BLaER1 treated with 17β-estradiol and CSF1 and Interleukin-3, amounts not matched to agents 10 nM and 100 nM (cell line): Measurements from ENCODE around the gene EHBP1L1.

ENCODE experiments used
- H3K27ac ChIP-seq, 11 experiments: shearing (Covaris generic); formaldehyde crosslinking; 2 replicates each; pipeline ENCODE4 v1.8.1; 2022
- H3K27me3 ChIP-seq, 11 experiments: shearing (Covaris generic); formaldehyde crosslinking; 2 replicates each; pipeline ENCODE4 v1.8.1; 2022
- H3K36me3 ChIP-seq, 11 experiments: shearing (Covaris generic); formaldehyde crosslinking; 2 replicates each; pipeline ENCODE4 v1.8.1; 2022
- H3K4me1 ChIP-seq, 10 experiments: shearing (Covaris generic); formaldehyde crosslinking; 2 replicates each; pipeline ENCODE4 v1.8.1; 2022
- H3K4me2 ChIP-seq, 11 experiments: shearing (Covaris generic); formaldehyde crosslinking; 2 replicates each; pipeline ENCODE4 v1.8.1; 2022
- H3K4me3 ChIP-seq, 10 experiments: shearing (Covaris generic); formaldehyde crosslinking; 2 replicates each; pipeline ENCODE4 v1.8.1; 2022
- H3K9ac ChIP-seq, 11 experiments: shearing (Covaris generic); formaldehyde crosslinking; 2 replicates each; pipeline ENCODE4 v1.8.1; 2022
- H3K9me3 ChIP-seq, 11 experiments: shearing (Covaris generic); formaldehyde crosslinking; replicated peaks in 1 of 11; 2 replicates each; pipeline ENCODE4 v1.8.1; 2022
- H4K20me1 ChIP-seq, 11 experiments: shearing (Covaris generic); formaldehyde crosslinking; 2 replicates each; pipeline ENCODE4 v1.8.1; 2022
- Cebpa-rat ChIP-seq, 11 experiments: shearing (Covaris generic); IDR thresholded peaks; 2 replicates each; pipeline ENCODE4 v1.8.1; 2022

The EHBP1L1 gene

GRCh38 chr11:65536412-65537295, 39.2 kb upstream of the EHBP1L1 start:
- no peak for TF ChIP-seq Cebpa-rat (IDR thresholded peaks at IDR 0.05)
- Histone ChIP-seq H3K4me2 (peak overlapping the region in 6 of 11 experiments; percentile 12 to 99 (median 56); a peak in 8 of 22 replicates), H3K9me3 (no peaks in the 10 kb centered on the region), H3K4me1 (peaks cover 37 to 57% (median 42%) of the 10 kb centered on the region in 10 experiments), H3K27me3 (no peaks in the 10 kb centered on the region), H3K27ac (peak overlapping the region in 3 of 11 experiments; percentile 25 to 34 (median 32); a peak in 6 of 22 replicates), H3K36me3 (peaks cover 47 to 78% (median 71%) of the 10 kb centered on the region in 11 experiments), H3K9ac (peak overlapping the region in 8 of 11 experiments; percentile 2 to 54 (median 43); a peak in 11 of 22 replicates), H4K20me1 (peaks cover 0 to 67% (median 24%) of the 10 kb centered on the region in 11 experiments; a peak in 17 of 22 replicates), H3K4me3 (no peak overlapping the region)

DNA sequence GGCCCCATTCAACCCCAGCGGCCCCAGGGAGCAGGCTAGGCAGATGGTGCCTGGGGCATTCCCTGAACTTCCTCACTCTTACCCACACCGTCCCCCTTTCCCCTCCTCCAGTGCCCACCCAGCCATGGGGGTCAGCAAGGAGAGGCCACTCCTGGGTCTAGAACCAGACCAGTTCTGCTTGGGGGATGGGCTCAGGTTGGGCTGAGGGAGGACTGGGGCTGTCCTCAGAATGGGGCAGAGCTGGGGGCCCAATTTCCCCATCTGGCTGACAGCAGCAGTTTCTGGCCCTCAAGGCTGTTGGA, 38.6 kb upstream of the EHBP1L1 start:
- Histone ChIP-seq H3K27ac (peak overlapping the region in 3 of 11 experiments; percentile 23 to 34 (median 25); a peak in 4 of 22 replicates), H3K9ac (peak overlapping the region in 9 of 11 experiments; percentile 2 to 54 (median 35); a peak in 12 of 22 replicates), H3K4me1 (peaks cover 42 to 63% (median 48%) of the 10 kb centered on the region in 10 experiments), H3K9me3 (no peaks in the 10 kb centered on the region), H3K27me3 (no peaks in the 10 kb centered on the region), H4K20me1 (peaks cover 0 to 65% (median 24%) of the 10 kb centered on the region in 11 experiments; a peak in 17 of 22 replicates), H3K4me3 (no peak overlapping the region), H3K36me3 (peaks cover 41 to 72% (median 65%) of the 10 kb centered on the region in 11 experiments), H3K4me2 (peak overlapping the region in 9 of 11 experiments; percentile 11 to 99 (median 26); a peak in 12 of 22 replicates)
- TF ChIP-seq Cebpa-rat (IDR thresholded peaks at IDR 0.05) = no peak

DNA sequence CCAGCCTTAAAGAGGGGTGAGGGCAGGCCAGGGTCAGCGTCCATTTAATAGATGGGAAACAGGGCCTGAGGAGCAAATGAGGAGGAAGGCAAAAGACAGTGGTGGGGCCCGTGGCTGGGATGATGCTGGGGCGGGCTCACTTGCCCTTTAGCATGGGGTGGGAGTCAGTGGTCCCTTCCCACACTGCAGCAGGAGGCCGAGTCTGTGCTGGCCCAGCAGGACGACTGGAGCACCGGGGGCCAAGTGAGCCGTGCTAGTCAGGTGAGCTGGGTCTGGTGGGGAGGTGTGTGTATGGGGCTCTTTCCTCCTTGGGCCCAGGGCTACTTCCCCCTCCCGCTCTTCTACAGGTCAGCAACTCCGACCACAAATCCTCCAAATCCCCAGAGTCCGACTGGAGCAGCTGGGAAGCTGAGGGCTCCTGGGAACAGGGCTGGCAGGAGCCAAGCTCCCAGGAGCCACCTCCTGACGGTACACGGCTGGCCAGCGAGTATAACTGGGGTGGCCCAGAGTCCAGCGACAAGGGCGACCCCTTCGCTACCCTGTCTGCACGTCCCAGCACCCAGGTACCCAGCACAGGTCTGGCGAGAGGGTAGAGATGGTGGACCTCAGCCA, 38.1 kb upstream of the EHBP1L1 start:
- H3K9me3 ChIP-seq = no peaks in the 10 kb centered on the region
- H3K4me1 ChIP-seq = peaks cover 46 to 68% (median 49%) of the 10 kb centered on the region in 10 experiments
- H3K4me3 ChIP-seq = no peak overlapping the region
- H3K27me3 ChIP-seq = no peaks in the 10 kb centered on the region
- H4K20me1 ChIP-seq = peaks cover 0 to 61% (median 24%) of the 10 kb centered on the region in 11 experiments; a peak in 17 of 22 replicates
- H3K36me3 ChIP-seq = peaks cover 36 to 69% (median 60%) of the 10 kb centered on the region in 11 experiments
- H3K27ac ChIP-seq = peak overlapping the region in 3 of 11 experiments; percentile 23 to 34 (median 25); a peak in 5 of 22 replicates
- peak overlapping the region in 9 of 11 experiments; percentile 2 to 54 (median 46); a peak in 13 of 22 replicates for H3K9ac ChIP-seq
- H3K4me2 ChIP-seq = peak overlapping the region in 10 of 11 experiments; percentile 11 to 99 (median 26); a peak in 13 of 22 replicates
- no peak for TF ChIP-seq Cebpa-rat (IDR thresholded peaks at IDR 0.05)

DNA sequence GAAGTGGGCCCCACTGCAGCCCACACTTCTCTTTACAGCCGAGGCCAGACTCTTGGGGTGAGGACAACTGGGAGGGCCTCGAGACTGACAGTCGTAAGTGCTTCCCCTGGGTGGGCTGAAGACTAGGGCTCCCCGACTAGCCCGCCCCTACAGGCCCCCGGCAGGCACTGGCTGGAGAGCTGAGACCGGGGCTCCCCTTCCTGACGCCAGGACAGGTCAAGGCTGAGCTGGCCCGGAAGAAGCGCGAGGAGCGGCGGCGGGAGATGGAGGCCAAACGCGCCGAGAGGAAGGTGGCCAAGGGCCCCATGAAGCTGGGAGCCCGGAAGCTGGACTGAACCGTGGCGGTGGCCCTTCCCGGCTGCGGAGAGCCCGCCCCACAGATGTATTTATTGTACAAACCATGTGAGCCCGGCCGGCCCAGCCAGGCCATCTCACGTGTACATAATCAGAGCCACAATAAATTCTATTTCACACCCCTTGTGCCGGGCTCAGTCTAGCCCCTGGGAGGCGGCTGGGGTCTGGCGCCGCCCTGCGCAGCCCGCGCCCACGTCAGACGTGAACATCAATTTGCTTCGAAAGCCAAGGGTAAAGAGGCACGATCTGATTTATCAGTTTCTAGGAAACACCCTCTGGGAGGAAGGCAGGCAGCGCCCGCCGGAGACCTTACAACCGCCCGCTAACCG, 37.5 kb upstream of the EHBP1L1 start:
- Histone ChIP-seq H3K4me2 (peak overlapping the region in 10 of 11 experiments; percentile 5 to 100 (median 94); a peak in 8 of 22 replicates), H3K9ac (peak overlapping the region in 7 of 11 experiments; percentile 5 to 54 (median 35); a peak in 7 of 22 replicates), H3K4me1 (peaks cover 49 to 68% (median 54%) of the 10 kb centered on the region in 10 experiments), H3K27me3 (no peaks in the 10 kb centered on the region), H4K20me1 (peaks cover 0 to 58% (median 24%) of the 10 kb centered on the region in 11 experiments; a peak in 17 of 22 replicates), H3K9me3 (no peaks in the 10 kb centered on the region), H3K27ac (peak overlapping the region in 2 of 11 experiments; percentile 23 to 34; a peak in 4 of 22 replicates), H3K36me3 (peaks cover 30 to 66% (median 53%) of the 10 kb centered on the region in 11 experiments), H3K4me3 (no peak overlapping the region)
- no peak for TF ChIP-seq Cebpa-rat (IDR thresholded peaks at IDR 0.05)

GRCh38 chr11:65538915-65539743, 36.7 kb upstream of the EHBP1L1 start:
- Histone ChIP-seq H3K27ac (peak overlapping the region; percentile 58 to 94 (median 73); a peak in 21 of 22 replicates), H3K9ac (peak overlapping the region; percentile 66 to 93 (median 83)), H3K4me1 (peaks cover 54 to 72% (median 62%) of the 10 kb centered on the region in 10 experiments), H3K4me3 (peak overlapping the region; percentile 49 to 75 (median 64)), H3K27me3 (no peaks in the 10 kb centered on the region), H3K4me2 (peak overlapping the region; percentile 91 to 100 (median 97)), H3K36me3 (peaks cover 26 to 62% (median 49%) of the 10 kb centered on the region in 11 experiments), H4K20me1 (peaks cover 0 to 57% (median 24%) of the 10 kb centered on the region in 11 experiments; a peak in 17 of 22 replicates), H3K9me3 (no peaks in the 10 kb centered on the region)
- no peak for TF ChIP-seq Cebpa-rat (IDR thresholded peaks at IDR 0.05)

- peak overlapping the region; percentile 58 to 94 (median 73); a peak in 21 of 22 replicates for H3K27ac ChIP-seq
- TF ChIP-seq Cebpa-rat (IDR thresholded peaks at IDR 0.05) = no peak
- H3K4me3 ChIP-seq = peak overlapping the region; percentile 49 to 75 (median 64)
- H3K9me3 ChIP-seq = no peaks in the 10 kb centered on the region
- H3K36me3 ChIP-seq = peaks cover 25 to 59% (median 46%) of the 10 kb centered on the region in 11 experiments
- no peaks in the 10 kb centered on the region for H3K27me3 ChIP-seq
- peak overlapping the region; percentile 66 to 93 (median 83) for H3K9ac ChIP-seq
- peaks cover 0 to 50% (median 28%) of the 10 kb centered on the region in 11 experiments; a peak in 17 of 22 replicates for H4K20me1 ChIP-seq
- H3K4me2 ChIP-seq = peak overlapping the region; percentile 91 to 100 (median 97)
- H3K4me1 ChIP-seq = peaks cover 54 to 79% (median 68%) of the 10 kb centered on the region in 10 experiments
Observed at GRCh38 chr11:65539744-65540289, 36.0 kb upstream of the EHBP1L1 start.

DNA sequence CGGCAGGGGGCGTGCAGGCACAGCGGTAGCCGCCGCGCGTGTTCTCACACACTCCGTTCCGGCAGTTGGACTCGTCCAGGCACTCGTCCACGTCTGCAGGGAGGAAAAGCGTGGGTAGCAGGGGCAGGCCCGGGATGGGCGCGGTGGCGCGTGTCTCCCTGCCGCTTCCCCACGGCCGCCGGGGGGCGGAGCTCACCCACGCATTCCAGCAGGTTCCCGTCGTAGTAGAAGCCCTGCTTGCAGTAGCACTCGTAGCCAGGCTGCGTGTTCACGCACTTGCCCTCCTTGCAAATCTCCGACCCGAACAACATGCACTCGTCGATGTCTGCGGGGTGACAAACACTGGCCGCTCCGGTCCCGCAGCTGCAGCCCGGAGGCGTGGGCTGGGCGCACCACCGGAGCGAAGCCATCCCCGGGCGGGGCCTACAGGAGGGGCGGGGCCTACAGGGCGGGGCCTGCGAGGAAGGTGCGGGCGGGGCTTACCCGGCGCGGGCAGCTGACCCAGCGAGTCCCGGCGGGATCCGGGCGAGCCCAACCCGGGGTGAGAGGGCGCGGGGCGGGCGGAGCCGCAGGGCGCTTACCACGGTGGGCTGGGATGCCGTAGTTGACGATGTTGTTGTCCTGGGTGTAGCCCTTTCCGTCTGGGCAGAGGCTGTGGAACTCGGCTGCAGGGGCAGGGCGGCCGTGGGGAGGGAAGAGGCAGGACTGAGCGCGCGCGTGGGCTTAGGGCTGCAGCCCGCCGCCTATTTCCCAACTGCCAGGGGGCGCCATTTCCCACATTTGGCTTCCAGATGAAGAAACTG, 35.4 kb upstream of the EHBP1L1 start:
- H3K9me3 ChIP-seq = no peaks in the 10 kb centered on the region
- no peaks in the 10 kb centered on the region for H3K27me3 ChIP-seq
- H3K4me2 ChIP-seq = peak overlapping the region; percentile 91 to 100 (median 97)
- H3K36me3 ChIP-seq = peaks cover 18 to 58% (median 39%) of the 10 kb centered on the region in 11 experiments
- H3K9ac ChIP-seq = peak overlapping the region; percentile 66 to 93 (median 83)
- no peak for TF ChIP-seq Cebpa-rat (IDR thresholded peaks at IDR 0.05)
- H3K4me1 ChIP-seq = peaks cover 54 to 85% (median 74%) of the 10 kb centered on the region in 10 experiments
- H3K27ac ChIP-seq = peak overlapping the region; percentile 58 to 94 (median 73); a peak in 21 of 22 replicates
- H3K4me3 ChIP-seq = peak overlapping the region; percentile 49 to 75 (median 64)
- H4K20me1 ChIP-seq = peaks cover 0 to 43% (median 28%) of the 10 kb centered on the region in 11 experiments; a peak in 17 of 22 replicates
